Measurements from ENCODE around the gene HOXD1.

- TF ChIP-seq, protein P1, sequence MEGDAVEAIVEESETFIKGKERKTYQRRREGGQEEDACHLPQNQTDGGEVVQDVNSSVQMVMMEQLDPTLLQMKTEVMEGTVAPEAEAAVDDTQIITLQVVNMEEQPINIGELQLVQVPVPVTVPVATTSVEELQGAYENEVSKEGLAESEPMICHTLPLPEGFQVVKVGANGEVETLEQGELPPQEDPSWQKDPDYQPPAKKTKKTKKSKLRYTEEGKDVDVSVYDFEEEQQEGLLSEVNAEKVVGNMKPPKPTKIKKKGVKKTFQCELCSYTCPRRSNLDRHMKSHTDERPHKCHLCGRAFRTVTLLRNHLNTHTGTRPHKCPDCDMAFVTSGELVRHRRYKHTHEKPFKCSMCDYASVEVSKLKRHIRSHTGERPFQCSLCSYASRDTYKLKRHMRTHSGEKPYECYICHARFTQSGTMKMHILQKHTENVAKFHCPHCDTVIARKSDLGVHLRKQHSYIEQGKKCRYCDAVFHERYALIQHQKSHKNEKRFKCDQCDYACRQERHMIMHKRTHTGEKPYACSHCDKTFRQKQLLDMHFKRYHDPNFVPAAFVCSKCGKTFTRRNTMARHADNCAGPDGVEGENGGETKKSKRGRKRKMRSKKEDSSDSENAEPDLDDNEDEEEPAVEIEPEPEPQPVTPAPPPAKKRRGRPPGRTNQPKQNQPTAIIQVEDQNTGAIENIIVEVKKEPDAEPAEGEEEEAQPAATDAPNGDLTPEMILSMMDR (IDR thresholded peaks at IDR 0.05; ENCODE audit: extremely low read depth in 1 of 2, insufficient read depth in 1 of 2, low read depth in 1 of 2, low read length in 2 of 2): no peak
- no peak for TF ChIP-seq MAX (IDR thresholded peaks at IDR 0.05; ENCODE audit: insufficient read depth, insufficient read length)
Observed at GRCh38 chr2:176167398-176167797, 21.1 kb upstream of the HOXD1 start.

Data from endothelial cell of umbilical vein (primary cell).